SK-N-SH treated with all-trans-retinoic acid at 6 μM for 48 hours (cell line): ENCODE results near the gene TRIM2.

ENCODE experiments used
- ATAC-seq: fragments of 200-7000 bp; cut with Tn5 transposase; 3 replicates; pipeline ENCODE4 v1.9.1; 2020; ENCODE audit warnings: mild to moderate bottlenecking, moderate library complexity
- ARNTL ChIP-seq: fragments of 450-650 bp; formaldehyde crosslinking; IDR thresholded peaks from 2 replicates; pipeline ENCODE4 v1.5.0; 2020; ENCODE audit warnings: low read depth, mild to moderate bottlenecking, moderate library complexity, borderline replicate concordance
- BACH2 ChIP-seq: fragments of 250-450 bp; sonication (Bioruptor Pico); IDR thresholded peaks from 2 replicates; pipeline ENCODE4 v1.9.0; 2021; ENCODE audit warnings: mild to moderate bottlenecking, borderline replicate concordance
- CSDC2 ChIP-seq: fragments of 250-450 bp; sonication (Bioruptor Pico); IDR thresholded peaks from 2 replicates; pipeline ENCODE4 v1.5.0; 2020; ENCODE audit warnings: mild to moderate bottlenecking, moderate library complexity
- ESRRG ChIP-seq: fragments of 250-450 bp; sonication (Bioruptor Pico); IDR thresholded peaks from 2 replicates; pipeline ENCODE4 v1.6.1; 2021; ENCODE audit warnings: mild to moderate bottlenecking
- GLIS3 ChIP-seq: fragments of 250-450 bp; sonication (Bioruptor Pico); IDR thresholded peaks from 2 replicates; pipeline ENCODE4 v1.5.0; 2020; ENCODE audit warnings: mild to moderate bottlenecking, moderate library complexity
- ISL1 ChIP-seq: fragments of 250-450 bp; sonication (Bioruptor Pico); IDR thresholded peaks from 2 replicates; pipeline ENCODE4 v2.1.2; 2022; ENCODE audit warnings: mild to moderate bottlenecking, moderate library complexity
- OSR1 ChIP-seq: fragments of 250-450 bp; sonication (Bioruptor Pico); IDR thresholded peaks from 2 replicates; pipeline ENCODE4 v1.8.0; 2022; ENCODE audit warnings: moderate library complexity, mild to moderate bottlenecking, inconsistent platforms
- PPARA ChIP-seq: fragments of 250-450 bp; sonication (Bioruptor Pico); IDR thresholded peaks from 2 replicates; pipeline ENCODE4 v1.5.0; 2020; ENCODE audit warnings: mild to moderate bottlenecking, borderline replicate concordance
- RARB ChIP-seq: fragments of 250-450 bp; sonication (Bioruptor Pico); IDR thresholded peaks from 2 replicates; pipeline ENCODE4 v1.8.0; 2021; ENCODE audit warnings: mild to moderate bottlenecking, moderate library complexity
- SNAI2 ChIP-seq: fragments of 250-450 bp; sonication (Bioruptor Pico); IDR thresholded peaks from 2 replicates; pipeline ENCODE4 v1.5.0; 2020; ENCODE audit warnings: mild to moderate bottlenecking, moderate library complexity
- TCF4 ChIP-seq: fragments of 250-450 bp; sonication (Bioruptor Pico); IDR thresholded peaks from 2 replicates; pipeline ENCODE4 v1.8.0; 2021; ENCODE audit warnings: mild to moderate bottlenecking, moderate library complexity, borderline replicate concordance
- TOX ChIP-seq: fragments of 250-450 bp; sonication (Bioruptor Pico); IDR thresholded peaks from 2 replicates; pipeline ENCODE4 v1.8.0; 2021; ENCODE audit warnings: mild to moderate bottlenecking, moderate library complexity, borderline replicate concordance
- ZC3H10 ChIP-seq: fragments of 250-450 bp; sonication (Bioruptor Pico); IDR thresholded peaks from 2 replicates; pipeline ENCODE4 v1.5.1; 2021; ENCODE audit warnings: mild to moderate bottlenecking, moderate library complexity
- ZFP3 ChIP-seq: fragments of 250-450 bp; sonication (Bioruptor Pico); IDR thresholded peaks from 2 replicates; pipeline ENCODE4 v1.5.0; 2020; ENCODE audit warnings: mild to moderate bottlenecking, moderate library complexity
- TF ChIP-seq, protein P1 (sequence below): fragments of 250-450 bp; sonication (Bioruptor Pico); IDR thresholded peaks from 2 replicates; pipeline ENCODE4 v1.5.1; 2021; ENCODE audit warnings: mild to moderate bottlenecking, moderate library complexity
- TF ChIP-seq, protein P2 (sequence below): fragments of 250-450 bp; sonication (Bioruptor Pico); IDR thresholded peaks from 2 replicates; pipeline ENCODE4 v1.5.0; 2020; ENCODE audit warnings: mild to moderate bottlenecking, moderate library complexity
- TF ChIP-seq, protein P3 (sequence below): fragments of 250-450 bp; sonication (Bioruptor Pico); IDR thresholded peaks from 2 replicates; pipeline ENCODE4 v1.8.0; 2021; ENCODE audit warnings: low read depth, mild to moderate bottlenecking, moderate library complexity, borderline replicate concordance
- TF ChIP-seq, protein P4 (sequence below): fragments of 250-450 bp; sonication (Bioruptor Pico); IDR thresholded peaks from 2 replicates; pipeline ENCODE4 v1.5.1; 2020; ENCODE audit warnings: low read depth, mild to moderate bottlenecking, moderate library complexity
- TF ChIP-seq, protein P5 (sequence below): fragments of 250-450 bp; sonication (Bioruptor Pico); IDR thresholded peaks from 2 replicates; pipeline ENCODE4 v1.8.0; 2020; ENCODE audit warnings: mild to moderate bottlenecking, moderate library complexity, borderline replicate concordance

Gene TRIM2

DNA sequence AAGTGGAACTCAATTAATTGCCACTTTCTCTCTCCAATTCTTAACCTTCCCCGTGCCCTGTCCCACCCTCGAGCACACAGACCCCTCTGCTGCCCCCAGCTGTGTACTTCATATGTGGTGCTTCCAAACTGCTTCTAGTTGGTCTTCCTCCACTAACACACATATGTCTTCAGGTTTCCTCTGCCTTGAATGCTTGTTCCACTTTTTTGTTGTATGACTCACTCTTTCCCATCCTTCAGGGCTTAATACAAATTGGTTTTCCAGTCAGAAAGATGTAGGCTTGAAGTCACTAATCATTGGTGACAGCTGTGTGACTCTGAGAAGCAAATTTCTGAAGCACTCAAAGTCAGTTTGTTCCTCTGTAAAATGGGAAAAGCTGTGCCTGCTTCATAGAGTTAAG lies 30.6 kb downstream of the TRIM2 start:
- no peak for TF ChIP-seq TOX (CRISPR knock-in tag)
- TF ChIP-seq PPARA (CRISPR knock-in tag), result no peak
- TF ChIP-seq ISL1 (CRISPR knock-in tag), result peak; percentile 42; the same call in 1 of the 2 replicates
- no peak for TF ChIP-seq OSR1 (CRISPR knock-in tag)
- no peak for TF ChIP-seq GLIS3 (CRISPR knock-in tag)
- peak; percentile 36 for ATAC-seq

DNA sequence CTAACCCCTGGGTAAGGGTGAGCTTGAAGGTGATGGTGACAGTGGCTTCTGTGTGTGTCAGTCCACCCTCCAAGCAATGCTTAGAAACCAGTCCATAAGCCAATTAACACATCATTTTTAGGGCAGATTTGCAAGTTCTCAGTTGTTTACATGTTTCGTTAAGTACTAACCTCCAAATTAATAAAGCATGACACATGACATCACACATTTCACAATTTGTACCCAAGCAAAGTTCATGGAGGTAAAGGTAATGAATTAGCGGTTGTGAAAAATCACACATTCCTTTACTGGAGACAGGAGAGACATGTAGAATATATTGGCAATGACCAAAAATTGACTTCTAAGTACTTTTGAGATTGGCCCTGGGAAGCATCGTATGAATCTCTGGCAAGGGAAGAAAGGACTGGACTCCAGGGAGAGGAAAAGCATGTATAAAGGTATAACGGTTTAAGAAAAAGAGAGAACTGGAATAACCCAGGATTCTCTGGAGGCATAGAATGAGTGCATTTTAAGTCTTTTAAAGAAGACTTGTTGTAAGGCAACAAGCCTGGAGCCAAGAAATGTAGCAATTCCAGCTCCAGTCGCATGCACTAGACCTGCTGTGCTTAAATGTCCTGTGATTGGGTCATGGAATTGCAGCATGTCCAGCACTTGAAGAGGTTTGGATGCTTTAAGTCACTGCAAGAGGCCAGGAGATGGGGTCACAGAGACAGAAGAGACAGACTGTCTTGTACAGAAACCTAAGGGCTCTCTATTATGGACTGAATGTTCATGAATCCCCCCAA lies 34.1 kb downstream of the TRIM2 start:
- TF ChIP-seq RARB (CRISPR knock-in tag), result no peak
- TF ChIP-seq CSDC2, result no peak
- TF ChIP-seq, protein P1, sequence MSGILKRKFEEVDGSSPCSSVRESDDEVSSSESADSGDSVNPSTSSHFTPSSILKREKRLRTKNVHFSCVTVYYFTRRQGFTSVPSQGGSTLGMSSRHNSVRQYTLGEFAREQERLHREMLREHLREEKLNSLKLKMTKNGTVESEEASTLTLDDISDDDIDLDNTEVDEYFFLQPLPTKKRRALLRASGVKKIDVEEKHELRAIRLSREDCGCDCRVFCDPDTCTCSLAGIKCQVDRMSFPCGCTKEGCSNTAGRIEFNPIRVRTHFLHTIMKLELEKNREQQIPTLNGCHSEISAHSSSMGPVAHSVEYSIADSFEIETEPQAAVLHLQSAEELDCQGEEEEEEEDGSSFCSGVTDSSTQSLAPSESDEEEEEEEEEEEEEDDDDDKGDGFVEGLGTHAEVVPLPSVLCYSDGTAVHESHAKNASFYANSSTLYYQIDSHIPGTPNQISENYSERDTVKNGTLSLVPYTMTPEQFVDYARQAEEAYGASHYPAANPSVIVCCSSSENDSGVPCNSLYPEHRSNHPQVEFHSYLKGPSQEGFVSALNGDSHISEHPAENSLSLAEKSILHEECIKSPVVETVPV (CRISPR knock-in tag), result no peak
- TF ChIP-seq, protein P2, sequence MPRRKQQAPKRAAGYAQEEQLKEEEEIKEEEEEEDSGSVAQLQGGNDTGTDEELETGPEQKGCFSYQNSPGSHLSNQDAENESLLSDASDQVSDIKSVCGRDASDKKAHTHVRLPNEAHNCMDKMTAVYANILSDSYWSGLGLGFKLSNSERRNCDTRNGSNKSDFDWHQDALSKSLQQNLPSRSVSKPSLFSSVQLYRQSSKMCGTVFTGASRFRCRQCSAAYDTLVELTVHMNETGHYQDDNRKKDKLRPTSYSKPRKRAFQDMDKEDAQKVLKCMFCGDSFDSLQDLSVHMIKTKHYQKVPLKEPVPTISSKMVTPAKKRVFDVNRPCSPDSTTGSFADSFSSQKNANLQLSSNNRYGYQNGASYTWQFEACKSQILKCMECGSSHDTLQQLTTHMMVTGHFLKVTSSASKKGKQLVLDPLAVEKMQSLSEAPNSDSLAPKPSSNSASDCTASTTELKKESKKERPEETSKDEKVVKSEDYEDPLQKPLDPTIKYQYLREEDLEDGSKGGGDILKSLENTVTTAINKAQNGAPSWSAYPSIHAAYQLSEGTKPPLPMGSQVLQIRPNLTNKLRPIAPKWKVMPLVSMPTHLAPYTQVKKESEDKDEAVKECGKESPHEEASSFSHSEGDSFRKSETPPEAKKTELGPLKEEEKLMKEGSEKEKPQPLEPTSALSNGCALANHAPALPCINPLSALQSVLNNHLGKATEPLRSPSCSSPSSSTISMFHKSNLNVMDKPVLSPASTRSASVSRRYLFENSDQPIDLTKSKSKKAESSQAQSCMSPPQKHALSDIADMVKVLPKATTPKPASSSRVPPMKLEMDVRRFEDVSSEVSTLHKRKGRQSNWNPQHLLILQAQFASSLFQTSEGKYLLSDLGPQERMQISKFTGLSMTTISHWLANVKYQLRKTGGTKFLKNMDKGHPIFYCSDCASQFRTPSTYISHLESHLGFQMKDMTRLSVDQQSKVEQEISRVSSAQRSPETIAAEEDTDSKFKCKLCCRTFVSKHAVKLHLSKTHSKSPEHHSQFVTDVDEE (CRISPR knock-in tag), result no peak
- TF ChIP-seq ISL1 (CRISPR knock-in tag), result no peak
- no peak for TF ChIP-seq TOX (CRISPR knock-in tag)
- no peak for TF ChIP-seq OSR1 (CRISPR knock-in tag)
- TF ChIP-seq, protein P3, sequence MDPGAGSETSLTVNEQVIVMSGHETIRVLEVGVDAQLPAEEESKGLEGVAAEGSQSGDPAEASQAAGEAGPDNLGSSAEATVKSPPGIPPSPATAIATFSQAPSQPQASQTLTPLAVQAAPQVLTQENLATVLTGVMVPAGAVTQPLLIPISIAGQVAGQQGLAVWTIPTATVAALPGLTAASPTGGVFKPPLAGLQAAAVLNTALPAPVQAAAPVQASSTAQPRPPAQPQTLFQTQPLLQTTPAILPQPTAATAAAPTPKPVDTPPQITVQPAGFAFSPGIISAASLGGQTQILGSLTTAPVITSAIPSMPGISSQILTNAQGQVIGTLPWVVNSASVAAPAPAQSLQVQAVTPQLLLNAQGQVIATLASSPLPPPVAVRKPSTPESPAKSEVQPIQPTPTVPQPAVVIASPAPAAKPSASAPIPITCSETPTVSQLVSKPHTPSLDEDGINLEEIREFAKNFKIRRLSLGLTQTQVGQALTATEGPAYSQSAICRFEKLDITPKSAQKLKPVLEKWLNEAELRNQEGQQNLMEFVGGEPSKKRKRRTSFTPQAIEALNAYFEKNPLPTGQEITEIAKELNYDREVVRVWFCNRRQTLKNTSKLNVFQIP (CRISPR knock-in tag), result no peak
- no peak for TF ChIP-seq ZFP3
- TF ChIP-seq TCF4 (CRISPR knock-in tag), result no peak
- no peak for TF ChIP-seq ESRRG
- no peak for TF ChIP-seq BACH2
- TF ChIP-seq, protein P4, sequence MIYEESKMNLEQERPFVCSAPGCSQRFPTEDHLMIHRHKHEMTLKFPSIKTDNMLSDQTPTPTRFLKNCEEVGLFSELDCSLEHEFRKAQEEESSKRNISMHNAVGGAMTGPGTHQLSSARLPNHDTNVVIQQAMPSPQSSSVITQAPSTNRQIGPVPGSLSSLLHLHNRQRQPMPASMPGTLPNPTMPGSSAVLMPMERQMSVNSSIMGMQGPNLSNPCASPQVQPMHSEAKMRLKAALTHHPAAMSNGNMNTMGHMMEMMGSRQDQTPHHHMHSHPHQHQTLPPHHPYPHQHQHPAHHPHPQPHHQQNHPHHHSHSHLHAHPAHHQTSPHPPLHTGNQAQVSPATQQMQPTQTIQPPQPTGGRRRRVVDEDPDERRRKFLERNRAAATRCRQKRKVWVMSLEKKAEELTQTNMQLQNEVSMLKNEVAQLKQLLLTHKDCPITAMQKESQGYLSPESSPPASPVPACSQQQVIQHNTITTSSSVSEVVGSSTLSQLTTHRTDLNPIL (CRISPR knock-in tag), result no peak
- no peak for TF ChIP-seq SNAI2 (CRISPR knock-in tag)
- no peak for TF ChIP-seq PPARA (CRISPR knock-in tag)
- TF ChIP-seq GLIS3 (CRISPR knock-in tag), result no peak
- TF ChIP-seq ZC3H10 (CRISPR knock-in tag), result no peak
- TF ChIP-seq, protein P5, sequence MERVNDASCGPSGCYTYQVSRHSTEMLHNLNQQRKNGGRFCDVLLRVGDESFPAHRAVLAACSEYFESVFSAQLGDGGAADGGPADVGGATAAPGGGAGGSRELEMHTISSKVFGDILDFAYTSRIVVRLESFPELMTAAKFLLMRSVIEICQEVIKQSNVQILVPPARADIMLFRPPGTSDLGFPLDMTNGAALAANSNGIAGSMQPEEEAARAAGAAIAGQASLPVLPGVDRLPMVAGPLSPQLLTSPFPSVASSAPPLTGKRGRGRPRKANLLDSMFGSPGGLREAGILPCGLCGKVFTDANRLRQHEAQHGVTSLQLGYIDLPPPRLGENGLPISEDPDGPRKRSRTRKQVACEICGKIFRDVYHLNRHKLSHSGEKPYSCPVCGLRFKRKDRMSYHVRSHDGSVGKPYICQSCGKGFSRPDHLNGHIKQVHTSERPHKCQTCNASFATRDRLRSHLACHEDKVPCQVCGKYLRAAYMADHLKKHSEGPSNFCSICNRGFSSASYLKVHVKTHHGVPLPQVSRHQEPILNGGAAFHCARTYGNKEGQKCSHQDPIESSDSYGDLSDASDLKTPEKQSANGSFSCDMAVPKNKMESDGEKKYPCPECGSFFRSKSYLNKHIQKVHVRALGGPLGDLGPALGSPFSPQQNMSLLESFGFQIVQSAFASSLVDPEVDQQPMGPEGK (CRISPR knock-in tag), result no peak

DNA sequence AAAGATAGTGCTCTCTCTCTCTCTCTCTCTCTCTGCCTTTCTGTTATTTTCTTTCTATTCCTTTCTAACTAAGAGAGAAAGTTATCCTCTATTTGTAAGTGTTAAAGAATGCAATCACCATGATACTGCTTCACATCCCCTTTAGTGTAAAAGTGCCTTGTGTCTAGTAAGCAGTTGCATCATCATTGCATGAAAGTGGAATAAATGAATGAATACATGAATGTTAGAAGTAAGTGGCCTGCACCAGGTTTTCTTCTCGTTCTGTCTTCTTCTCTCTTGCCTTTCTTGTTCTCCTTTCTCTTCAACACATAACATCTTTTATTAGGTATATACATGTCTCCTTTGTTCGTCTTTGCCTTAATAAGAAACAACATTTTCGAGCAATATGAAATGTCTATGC lies 35.2 kb downstream of the TRIM2 start:
- TF ChIP-seq OSR1 (CRISPR knock-in tag) (no peak), SNAI2 (CRISPR knock-in tag) (no peak), ARNTL (CRISPR knock-in tag) (no peak), TOX (CRISPR knock-in tag) (no peak), ISL1 (CRISPR knock-in tag) (no peak)
- TF ChIP-seq, protein P1 (CRISPR knock-in tag), result no peak
- ATAC-seq, result no peak

More for the DNA sequence above, 34.1 kb downstream of the TRIM2 start:
- ATAC-seq, result no peak
